Testis (tissue), 3 donors: ENCODE measurements around the gene EPRS1. TPM values are rescaled to one million over a fixed set of nuclear protein-coding genes. Genes with fewer than 3 reads are reported as not detected.

Experiments used
- DNase-seq: peaks from one replicate; pipeline ENCODE4 v3.0.0-alpha.2; 2019
- H3K27ac ChIP-seq, 2 donors: fragments of 200-600 bp; sonication (generic); one replicate each; pipeline ENCODE4 v1.5.1; 2019
- H3K27me3 ChIP-seq: fragments of 200-600 bp; sonication (generic); one replicate; pipeline ENCODE4 v1.5.1; 2019
- H3K36me3 ChIP-seq: fragments of 200-600 bp; sonication (generic); one replicate; pipeline ENCODE4 v1.5.1; 2017; ENCODE audit warnings: low read depth; ENCODE audit errors: missing control alignments
- H3K4me1 ChIP-seq: fragments of 200-600 bp; sonication (generic); one replicate; pipeline ENCODE4 v1.5.1; 2019
- H3K4me3 ChIP-seq, 2 donors: fragments of 200-600 bp; sonication (generic); one replicate each; pipeline ENCODE4 v1.5.1; 2017 to 2019
- H3K9me3 ChIP-seq: fragments of 200-600 bp; sonication (generic); one replicate; pipeline ENCODE4 v1.5.1; 2017
- CTCF ChIP-seq, 3 experiments: fragments of 450-650 bp in 2 of 3; fragments of 200-600 bp in 1 of 3; sonication (generic) in 1 of 3; IDR thresholded peaks; one replicate each; pipeline ENCODE4 v1.5.1; 2016 to 2019; ENCODE audit warnings: antibody characterized with exemption in 3 of 3, mild to moderate bottlenecking in 2 of 3, moderate library complexity in 1 of 3
- POLR2A ChIP-seq: fragments of 450-650 bp; IDR thresholded peaks from one replicate; pipeline ENCODE4 v1.6.1; 2017; ENCODE audit warnings: antibody characterized with exemption, mild to moderate bottlenecking, moderate library complexity
- WGBS, 2 donors: methylation state at CpG; one replicate each; pipeline ENCODE4 v1.1.5; 2018; 5-methylcytosine and 5-hydroxymethylcytosine counted together
- intact Hi-C: fragments of 100-400 bp; cut with DNase I; formaldehyde crosslinking; loops from one replicate; pipeline ENCODE4 v1.15.1; 2023; ENCODE audit warnings: low total_unique reads
- polyA plus RNA-seq: library from polyadenylated mRNA; stranded (reverse); fragments of 350-450 nt; fragmentation: Illumina TruSeq; extraction: RNeasy Lipid Tissue Mini Kit (QIAGEN cat#74804); gene quantifications from one replicate; pipeline ENCODE4 v1.2.3, GENCODE V29; 2014; ENCODE audit warnings: low read depth, low replicate concordance; ENCODE audit not compliant: insufficient read depth
- total RNA-seq, 2 donors: library from RNA; depleted of rRNA; stranded (reverse); fragments of >200 nt; gene quantifications; one replicate each; pipeline ENCODE4 v1.2.3, GENCODE V29; 2016

The EPRS1 gene
- total and polyA plus RNA-seq, 3 donors from 2014 or later = 25.4 to 43.3 (median 38.4) TPM

- no peaks in the 10 kb centered on the region for H3K9me3 ChIP-seq
- no peak overlapping the region for H3K4me3 ChIP-seq
- no peaks in the 10 kb centered on the region for H3K36me3 ChIP-seq
- H3K27me3 ChIP-seq = no peaks in the 10 kb centered on the region
- intact Hi-C loops = no loop called here
- no peak overlapping the region for H3K27ac ChIP-seq
- DNase-seq = no peak
- no peaks in the 10 kb centered on the region for H3K4me1 ChIP-seq
- TF ChIP-seq POLR2A (no peak), CTCF (IDR thresholded peaks at IDR 0.05) (no peak)
- 93% methylated on average over 4 of the region's 4 CpGs for WGBS, 2 donors
Measured at GRCh38 chr1:220076861-220077762, 30.8 kb upstream of the EPRS1 start.

GRCh38 chr1:220067269-220068204, 21.2 kb upstream of the EPRS1 start:
- no peak overlapping the region for H3K27ac ChIP-seq
- intact Hi-C loops = no loop called here
- no peaks in the 10 kb centered on the region for H3K4me1 ChIP-seq
- no peak for DNase-seq
- no peaks in the 10 kb centered on the region for H3K27me3 ChIP-seq
- H3K4me3 ChIP-seq = no peak overlapping the region
- no peaks in the 10 kb centered on the region for H3K9me3 ChIP-seq
- TF ChIP-seq POLR2A (no peak), CTCF (IDR thresholded peaks at IDR 0.05) (no peak)
- no peaks in the 10 kb centered on the region for H3K36me3 ChIP-seq
- 93 to 96% methylated on average over 3 of the region's 3 CpGs for WGBS, 2 donors

DNA sequence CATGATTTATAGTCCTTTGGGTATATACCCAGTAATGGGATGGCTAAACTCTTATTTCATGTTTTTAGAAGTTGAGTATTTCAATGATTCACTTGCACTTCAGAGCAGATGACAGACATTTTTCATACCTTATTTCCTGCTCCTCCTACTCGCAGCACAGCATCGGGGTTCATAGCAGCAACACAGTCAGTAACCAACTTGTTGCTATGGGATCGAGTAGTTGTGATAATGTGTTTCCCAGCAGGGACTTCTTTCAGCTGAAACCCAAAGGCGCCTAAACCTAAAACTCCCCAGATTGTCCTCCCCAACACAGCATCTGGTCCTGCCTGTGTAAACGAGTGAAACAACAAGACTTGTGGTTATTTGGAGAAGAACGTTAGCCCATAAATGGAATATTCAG, 16.3 kb upstream of the EPRS1 start:
- no peak for TF ChIP-seq CTCF (IDR thresholded peaks at IDR 0.05)
- no peak for TF ChIP-seq POLR2A
- no peaks in the 10 kb centered on the region for H3K27me3 ChIP-seq

DNA sequence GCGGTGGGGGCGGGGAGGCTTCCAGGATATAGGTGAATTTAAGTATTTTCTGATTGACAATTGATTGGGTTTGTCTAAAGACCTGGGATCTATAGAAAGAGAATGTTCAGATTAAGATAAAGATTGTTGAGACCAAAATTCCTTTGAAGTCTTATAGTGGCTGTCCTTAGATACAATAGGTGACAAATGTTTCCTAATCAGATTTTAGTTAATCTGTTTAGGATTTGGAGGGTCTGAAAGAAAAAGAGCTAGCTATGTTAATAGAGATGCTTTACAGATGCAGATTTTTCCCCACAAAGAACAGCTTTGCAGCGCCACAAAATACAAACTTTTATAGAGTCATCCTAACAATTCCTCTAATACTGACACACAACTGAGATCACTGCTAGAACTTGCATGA, 14.6 kb upstream of the EPRS1 start:
- Histone ChIP-seq H3K4me3 (no peak overlapping the region), H3K36me3 (no peaks in the 10 kb centered on the region), H3K27me3 (no peaks in the 10 kb centered on the region), H3K9me3 (no peaks in the 10 kb centered on the region), H3K27ac (no peak overlapping the region), H3K4me1 (no peaks in the 10 kb centered on the region)
- WGBS, 2 donors = 96 to 99% methylated on average over 3 of the region's 3 CpGs
- intact Hi-C loops = no loop called here
- TF ChIP-seq POLR2A (no peak), CTCF (IDR thresholded peaks at IDR 0.05) (no peak)
- no peak for DNase-seq

More for the DNA sequence above, 16.3 kb upstream of the EPRS1 start:
- 91 to 95% methylated on average over 6 of the region's 6 CpGs for WGBS, 2 donors
- H3K9me3 ChIP-seq = no peaks in the 10 kb centered on the region
- H3K36me3 ChIP-seq = no peaks in the 10 kb centered on the region
- H3K4me3 ChIP-seq = no peak overlapping the region
- H3K27ac ChIP-seq = no peak overlapping the region
- DNase-seq = no peak
- H3K4me1 ChIP-seq = no peaks in the 10 kb centered on the region
- intact Hi-C loops = no loop called here
